Measurements from ENCODE around the gene LY9.
"Not testable (repeated sequence)": the region's sequence is repeated elsewhere in the genome, so short reads cannot be mapped to it uniquely, and the experiment has no call there.

Gene LY9

GRCh38 chr1:160868141-160868540, 72.2 kb downstream of the LY9 start:
- DNase-seq = no peak

GRCh38 chr1:160874935-160875334, 79.0 kb downstream of the LY9 start:
- DNase-seq = no peak

- not testable (repeated sequence) for DNase-seq
These were observed 79.6 kb downstream of the LY9 start for GRCh38 chr1:160875591-160875990.

GRCh38 chr1:160876311-160876710, 80.3 kb downstream of the LY9 start:
- no peak for DNase-seq

GRCh38 chr1:160877221-160877620, 81.2 kb downstream of the LY9 start:
- DNase-seq = no peak
